GM21390 (cell line): ENCODE results near the gene CHADL.
A peak's percentile ranks its signal among the peaks of the same experiment; 100 is the strongest.

Experiments used
- ATAC-seq: cut with Tn5 transposase; IDR thresholded peaks from one replicate; pipeline ENCODE4 v1.9.1; 2021; ENCODE audit not compliant: unreplicated experiment

CHADL gene

GRCh38 chr22:41234815-41235695 lies 5.7 kb downstream of the CHADL start:
- ATAC-seq: no peak

- ATAC-seq: no peak
Observed at GRCh38 chr22:41231369-41231768, 9.4 kb downstream of the CHADL start.

- no peak for ATAC-seq
Observed at GRCh38 chr22:41230401-41230785, 10.3 kb downstream of the CHADL start.

- no peak for ATAC-seq
Observed at GRCh38 chr22:41229730-41230400, 10.9 kb downstream of the CHADL start.

GRCh38 chr22:41229215-41229614 lies 11.5 kb downstream of the CHADL start:
- no peak for ATAC-seq

- no peak for ATAC-seq
Observed at GRCh38 chr22:41226723-41227655, 13.7 kb downstream of the CHADL start.

- no peak for ATAC-seq
Observed at GRCh38 chr22:41223535-41223934, 17.2 kb downstream of the CHADL start.

GRCh38 chr22:41222846-41223507 lies 17.8 kb downstream of the CHADL start:
- no peak for ATAC-seq

GRCh38 chr22:41217553-41218157 lies 23.1 kb downstream of the CHADL start:
- ATAC-seq: no peak

GRCh38 chr22:41216984-41217383 lies 23.7 kb downstream of the CHADL start:
- no peak for ATAC-seq

- no peak for ATAC-seq
Observed at GRCh38 chr22:41215926-41216325, 24.8 kb downstream of the CHADL start.

GRCh38 chr22:41215409-41215808 lies 25.3 kb downstream of the CHADL start:
- no peak for ATAC-seq

GRCh38 chr22:41206719-41207118 lies 34.0 kb downstream of the CHADL start:
- no peak for ATAC-seq

- ATAC-seq: peak; percentile 95
Observed at GRCh38 chr22:41204992-41205900, 35.5 kb downstream of the CHADL start, which contains the start of gene L3MBTL2. Gene L3MBTL2, plus strand, starts transcription at chr22:41205312. Its CDS starts 51 bp downstream, at chr22:41205363.

GRCh38 chr22:41204066-41204465 lies 36.7 kb downstream of the CHADL start:
- no peak for ATAC-seq

- ATAC-seq: no peak
Observed at GRCh38 chr22:41203118-41203517, 37.6 kb downstream of the CHADL start.

- ATAC-seq: no peak
Observed at GRCh38 chr22:41201141-41201540, 39.6 kb downstream of the CHADL start.

GRCh38 chr22:41198027-41198580 lies 42.6 kb downstream of the CHADL start:
- no peak for ATAC-seq
